GM19099 (cell line): ENCODE results near the gene POLD2.
A peak's percentile ranks its signal among the peaks of the same experiment; 100 is the strongest.

Source experiments
- POLR2A ChIP-seq: IDR thresholded peaks from 3 replicates; pipeline ENCODE4 v1.6.1; 2011; ENCODE audit warnings: low read depth; ENCODE audit not compliant: insufficient read length; ENCODE audit errors: extremely low read depth

POLD2 gene

DNA sequence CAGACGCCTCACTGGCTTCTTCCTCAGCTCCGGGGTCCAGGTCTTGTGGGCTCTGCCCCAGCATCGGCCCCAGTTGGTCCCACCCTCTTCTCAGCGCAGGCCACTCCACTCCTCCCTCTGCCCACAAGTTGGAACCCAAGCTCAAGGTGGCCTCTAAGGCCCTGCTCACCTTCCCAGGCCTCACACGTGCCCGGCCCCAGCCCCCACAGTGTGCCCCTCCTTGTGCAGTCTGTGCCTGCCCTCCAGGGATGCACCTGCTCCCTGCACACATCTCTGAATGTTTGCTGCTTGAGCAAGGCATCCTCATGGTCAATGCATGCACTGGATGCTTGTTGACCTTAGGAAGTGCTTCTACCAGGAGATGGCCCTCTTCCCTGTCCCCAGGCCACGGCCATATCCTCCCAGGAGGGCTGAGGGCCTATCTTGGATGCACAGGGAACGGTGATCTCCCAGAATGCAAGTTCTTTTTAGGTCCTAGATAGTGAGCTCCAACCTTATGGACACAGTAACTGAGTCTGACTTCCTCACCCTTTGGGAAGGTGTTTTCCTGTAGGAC lies 26.9 kb downstream of the POLD2 start:
- no peak for TF ChIP-seq POLR2A

DNA sequence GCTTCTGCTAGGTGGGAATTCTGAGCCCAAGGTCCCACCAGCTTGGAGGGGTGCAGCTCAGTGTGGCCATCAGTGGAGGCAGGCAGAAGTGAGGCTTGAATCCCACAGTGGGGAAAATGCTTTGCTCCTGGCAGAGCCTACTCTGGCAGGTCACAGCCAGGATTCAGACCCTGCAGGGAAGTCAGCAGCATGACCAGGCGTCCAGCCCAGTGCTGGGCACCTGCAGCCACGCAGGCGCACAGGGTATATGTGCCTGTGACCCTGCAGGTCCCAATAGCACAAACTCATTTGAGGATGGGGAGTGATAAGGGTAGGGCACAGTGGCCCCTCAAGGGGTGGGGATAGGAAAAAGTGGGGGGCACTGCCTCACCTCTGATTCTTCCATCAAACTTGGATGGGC lies 27.6 kb downstream of the POLD2 start:
- TF ChIP-seq POLR2A: no peak

- TF ChIP-seq POLR2A: no peak
These were observed 28.3 kb downstream of the POLD2 start for GRCh38 chr7:44094883-44095592.

GRCh38 chr7:44094365-44094764 lies 29.0 kb downstream of the POLD2 start:
- TF ChIP-seq POLR2A: no peak

DNA sequence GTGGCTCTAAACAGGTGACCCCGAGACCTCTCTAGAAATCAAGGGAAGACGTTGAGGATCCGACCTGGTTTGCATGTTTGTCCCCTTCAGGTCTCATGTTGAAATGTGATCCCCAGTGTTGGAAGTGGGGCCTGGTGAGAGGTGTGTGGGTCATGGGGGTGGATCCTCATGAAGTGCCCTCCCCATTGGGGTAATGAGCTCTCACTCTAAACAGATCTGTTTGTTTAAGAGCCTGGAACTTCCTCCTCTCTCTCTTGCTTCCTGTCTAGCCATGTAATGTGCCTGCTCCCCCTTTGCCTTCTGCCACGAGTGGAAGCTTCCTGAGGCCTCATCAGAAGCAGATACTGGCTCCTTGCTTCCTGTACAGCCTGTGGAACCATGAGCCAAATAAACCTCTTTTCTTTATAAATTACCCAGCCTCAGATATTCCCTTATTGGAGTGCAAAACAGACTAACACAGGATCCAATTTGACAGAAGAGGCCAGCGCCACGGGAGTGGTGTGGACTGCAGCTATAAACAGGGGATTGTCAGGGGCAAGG lies 30.2 kb downstream of the POLD2 start:
- no peak for TF ChIP-seq POLR2A

DNA sequence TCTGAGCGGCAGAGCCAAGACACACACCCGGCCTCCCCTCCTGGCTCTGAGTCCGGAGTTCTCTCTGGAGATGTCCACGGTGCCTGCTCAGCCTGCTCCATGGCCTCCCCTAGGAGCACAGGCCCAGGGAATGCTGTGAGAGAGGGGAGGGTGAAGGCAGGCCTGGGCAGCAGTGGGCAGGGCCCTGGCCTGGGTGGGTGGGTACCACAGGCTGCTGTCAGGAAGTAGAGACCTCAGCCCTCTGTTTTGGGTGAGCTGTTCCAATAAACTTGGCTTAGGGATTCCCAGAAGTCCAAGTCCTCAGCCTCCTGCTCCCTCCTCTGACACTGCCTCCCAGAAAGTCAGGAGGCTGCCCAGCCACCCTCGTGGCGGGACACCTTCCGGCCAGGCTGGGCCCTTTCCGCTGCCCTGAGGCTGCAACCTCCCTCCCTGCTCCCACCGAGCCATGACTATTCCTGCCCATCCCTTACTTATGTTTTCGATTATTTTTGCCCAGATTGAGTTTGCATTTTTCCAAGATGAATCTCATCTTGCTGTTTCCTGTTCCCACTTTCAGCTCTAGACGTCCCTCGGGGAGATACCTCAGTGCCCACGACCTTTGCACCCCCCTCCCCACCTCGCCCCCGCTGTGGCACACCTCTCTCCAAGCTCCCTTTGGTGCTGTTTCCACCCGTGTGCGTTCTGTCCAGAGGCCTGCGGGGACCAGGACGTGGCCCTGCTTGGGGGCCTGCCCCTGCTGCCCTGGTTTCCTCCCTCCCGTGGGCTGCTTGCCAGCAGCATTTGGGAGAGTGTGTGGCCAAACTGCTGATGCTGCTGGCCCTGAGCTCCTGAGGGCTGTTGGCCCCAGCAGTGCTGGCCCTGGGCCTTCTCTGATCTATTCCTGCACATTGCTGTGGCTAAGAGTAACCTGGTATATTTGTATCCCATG lies 35.2 kb downstream of the POLD2 start:
- TF ChIP-seq POLR2A: no peak

- no peak for TF ChIP-seq POLR2A
These were observed 36.7 kb downstream of the POLD2 start for GRCh38 chr7:44086627-44087026.

DNA sequence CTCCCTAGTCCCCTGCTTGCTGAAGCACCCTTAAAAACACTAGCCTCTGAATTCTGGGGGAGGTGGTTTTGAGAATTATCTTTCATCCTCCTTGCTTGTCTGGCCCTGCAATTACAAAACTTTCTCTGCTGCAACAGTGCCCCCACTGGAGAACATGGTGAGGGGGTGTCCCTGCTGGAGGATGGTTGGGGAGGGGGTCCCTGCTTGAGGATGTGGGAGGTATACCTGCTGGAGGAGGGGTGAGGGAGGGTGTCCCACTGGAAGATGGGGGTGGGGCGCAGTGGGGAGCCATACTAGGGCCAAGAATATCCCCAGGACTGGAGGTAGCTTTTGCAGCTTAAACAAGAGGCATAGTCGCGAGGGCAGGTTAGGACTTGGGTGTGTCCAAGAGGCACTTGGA lies 37.8 kb downstream of the POLD2 start:
- TF ChIP-seq POLR2A: no peak

DNA sequence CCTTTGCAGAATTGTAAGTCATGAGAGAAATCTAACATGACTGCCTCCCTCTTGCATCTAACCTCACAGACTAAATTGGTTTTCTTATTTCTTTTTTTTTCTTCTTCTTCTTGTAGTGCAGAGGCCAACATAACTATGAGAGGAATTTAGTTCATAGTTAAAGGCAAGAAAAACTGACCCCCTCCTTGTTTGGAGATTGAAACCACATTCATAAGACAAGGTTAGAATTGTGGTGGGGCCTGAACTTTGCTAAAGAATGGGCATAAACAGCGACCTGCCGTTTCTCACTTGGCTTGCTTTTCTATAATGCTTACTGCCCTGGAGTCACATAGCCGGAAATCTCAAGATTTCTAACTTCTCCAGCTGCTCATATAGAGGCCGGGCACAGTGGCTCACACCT lies 38.6 kb downstream of the POLD2 start:
- TF ChIP-seq POLR2A: no peak

GRCh38 chr7:44083796-44084195 lies 39.6 kb downstream of the POLD2 start:
- TF ChIP-seq POLR2A: no peak

DNA sequence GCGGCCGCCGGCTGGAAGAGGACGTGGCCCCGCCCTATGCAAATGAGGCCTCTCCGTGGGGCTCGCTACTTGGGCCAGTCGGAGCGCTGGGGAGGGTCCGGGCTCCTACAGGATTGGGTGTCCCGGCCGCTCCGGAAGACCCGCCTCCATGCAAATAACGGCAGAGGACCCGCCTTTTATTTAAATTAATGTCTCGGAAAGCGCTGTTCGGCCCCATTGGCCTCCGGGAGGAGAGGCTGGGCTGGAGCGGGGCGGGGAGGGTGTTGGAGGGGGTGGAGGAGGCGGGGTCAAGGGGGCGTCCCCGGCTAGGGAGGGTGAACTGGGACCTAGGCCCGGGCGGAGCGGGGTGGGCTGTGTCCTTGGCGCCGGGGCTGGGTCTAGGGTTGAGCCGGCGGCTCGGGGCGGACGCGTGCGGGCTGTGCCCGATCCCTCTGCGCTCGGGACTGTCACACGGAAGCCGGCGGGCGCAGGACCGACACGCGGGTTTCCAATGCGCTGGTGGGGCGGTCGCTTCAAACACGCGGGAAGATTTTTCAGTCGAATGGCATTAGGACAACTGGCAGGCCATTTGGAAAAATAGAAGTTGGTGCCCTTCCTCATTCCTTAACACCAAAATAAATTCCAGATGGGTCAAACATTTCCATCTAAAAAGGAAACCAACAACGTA lies 40.7 kb downstream of the POLD2 start:
- peak; percentile 54 for TF ChIP-seq POLR2A

DNA sequence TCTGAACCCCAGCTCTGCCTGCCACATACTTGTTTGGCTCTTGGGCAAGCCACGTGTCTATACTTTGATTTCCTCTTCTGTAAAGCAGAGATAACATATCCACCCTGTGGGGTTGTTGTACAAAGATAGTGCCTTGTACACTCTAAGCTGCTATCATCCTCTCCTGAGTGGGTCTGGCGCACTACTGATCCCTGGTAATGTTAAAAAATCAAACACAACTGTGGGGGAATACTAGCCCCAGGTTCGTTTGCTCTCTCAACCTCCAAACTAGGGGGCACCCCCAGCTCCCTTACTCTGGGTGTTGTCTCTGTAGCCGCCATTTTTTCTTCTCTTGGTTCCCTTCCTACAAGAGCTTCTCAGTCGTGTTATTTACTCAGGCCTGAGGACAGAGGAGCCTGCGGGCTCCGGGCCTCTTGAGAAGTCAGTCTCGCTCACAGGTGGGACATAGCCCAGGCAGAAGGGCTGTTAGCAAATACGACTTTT lies 42.0 kb downstream of the POLD2 start:
- no peak for TF ChIP-seq POLR2A

DNA sequence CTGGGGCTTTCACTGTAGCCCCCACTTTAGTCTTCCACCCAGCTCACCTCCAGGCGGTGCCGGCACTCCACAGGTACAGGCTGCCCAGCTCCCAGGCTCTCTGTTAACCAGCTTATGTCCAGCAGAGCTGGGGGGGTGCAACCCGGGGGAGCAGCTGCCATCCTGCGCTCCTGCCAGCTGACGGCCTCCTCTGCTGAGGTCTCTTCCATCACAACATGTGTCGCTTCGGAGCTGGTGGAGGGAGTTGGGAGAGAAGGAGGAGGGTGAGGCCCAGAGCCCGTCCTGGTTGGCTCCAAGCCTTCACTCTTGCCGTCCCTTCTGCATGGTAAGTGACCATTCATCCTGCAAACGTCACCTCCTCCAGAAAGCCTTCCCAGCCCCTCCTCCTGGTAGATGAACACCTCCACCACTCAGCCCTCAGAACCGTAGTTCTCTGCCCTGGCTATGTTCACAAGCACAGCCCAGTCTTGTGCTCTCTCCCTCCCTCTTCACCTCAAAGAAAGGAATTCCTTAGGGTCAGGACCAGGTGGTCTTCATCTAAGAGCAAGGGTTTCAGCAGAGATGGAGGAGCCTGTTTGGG lies 42.6 kb downstream of the POLD2 start:
- TF ChIP-seq POLR2A: no peak

- TF ChIP-seq POLR2A: no peak
These were observed 43.2 kb downstream of the POLD2 start for GRCh38 chr7:44080118-44080517.

DNA sequence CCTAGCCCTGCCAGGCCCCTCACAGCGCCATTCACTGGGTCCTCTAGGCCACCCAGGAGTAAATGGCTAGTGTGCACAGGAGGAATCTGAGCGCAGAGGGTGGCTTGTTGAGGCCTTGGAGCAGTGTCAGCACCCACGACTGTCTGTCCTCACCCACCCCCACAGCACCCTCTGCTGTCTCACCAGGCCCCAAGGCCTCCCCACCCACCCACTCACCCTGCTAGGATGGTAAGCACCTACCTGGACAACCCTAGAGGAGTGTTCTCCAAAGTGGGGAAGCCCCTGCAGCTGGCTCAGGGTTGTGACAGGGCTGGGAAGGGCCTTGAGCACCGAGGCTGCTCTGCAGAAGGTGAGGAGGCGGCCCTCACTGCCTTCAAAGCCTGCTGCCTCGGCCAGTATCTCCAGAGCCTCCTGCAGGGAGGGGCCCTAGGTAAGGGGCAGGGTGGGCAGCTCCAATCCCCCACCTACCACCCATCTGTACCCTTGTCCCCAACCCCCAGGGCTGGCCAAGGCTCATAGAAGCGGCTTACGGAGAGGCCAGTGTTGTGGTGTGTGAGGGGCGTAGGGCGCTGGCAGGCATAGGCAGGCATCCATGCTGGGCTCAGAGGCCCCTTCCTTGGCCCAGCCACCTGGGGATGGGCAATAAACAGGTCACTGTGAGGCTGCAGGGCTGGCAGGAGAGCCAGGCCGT lies 43.9 kb downstream of the POLD2 start:
- TF ChIP-seq POLR2A: no peak

DNA sequence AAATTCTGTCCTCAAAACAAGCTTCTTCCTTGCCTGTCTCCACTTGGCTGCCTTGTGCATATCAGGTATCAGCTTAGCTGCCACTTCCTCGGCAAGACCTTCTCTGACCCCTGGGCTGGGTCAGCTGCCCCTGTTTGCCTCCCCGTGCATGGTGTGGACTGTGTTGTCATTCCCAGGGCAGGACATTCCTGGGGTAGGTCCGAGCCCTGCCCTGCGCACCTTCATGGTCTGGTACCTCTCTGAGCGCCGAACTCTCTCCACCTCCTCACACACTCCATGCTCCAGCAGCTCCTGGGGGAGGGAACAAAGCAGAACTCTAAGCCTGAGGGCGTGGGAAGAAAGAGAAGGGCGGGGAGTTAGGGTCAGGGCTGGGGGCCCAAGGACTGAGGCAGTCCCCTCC lies 44.8 kb downstream of the POLD2 start:
- no peak for TF ChIP-seq POLR2A
